NOMO-1 treated with DMSO at 0.1 percent for 48 hours (cell line): ENCODE data around the gene WRAP73.

Source experiments
- DNase-seq: peaks from one replicate; lab custom pipeline; 2025; ENCODE audit not compliant: unreplicated experiment; lab: John Stamatoyannopoulos, UW

WRAP73 gene, protein sequence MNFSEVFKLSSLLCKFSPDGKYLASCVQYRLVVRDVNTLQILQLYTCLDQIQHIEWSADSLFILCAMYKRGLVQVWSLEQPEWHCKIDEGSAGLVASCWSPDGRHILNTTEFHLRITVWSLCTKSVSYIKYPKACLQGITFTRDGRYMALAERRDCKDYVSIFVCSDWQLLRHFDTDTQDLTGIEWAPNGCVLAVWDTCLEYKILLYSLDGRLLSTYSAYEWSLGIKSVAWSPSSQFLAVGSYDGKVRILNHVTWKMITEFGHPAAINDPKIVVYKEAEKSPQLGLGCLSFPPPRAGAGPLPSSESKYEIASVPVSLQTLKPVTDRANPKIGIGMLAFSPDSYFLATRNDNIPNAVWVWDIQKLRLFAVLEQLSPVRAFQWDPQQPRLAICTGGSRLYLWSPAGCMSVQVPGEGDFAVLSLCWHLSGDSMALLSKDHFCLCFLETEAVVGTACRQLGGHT

DNA sequence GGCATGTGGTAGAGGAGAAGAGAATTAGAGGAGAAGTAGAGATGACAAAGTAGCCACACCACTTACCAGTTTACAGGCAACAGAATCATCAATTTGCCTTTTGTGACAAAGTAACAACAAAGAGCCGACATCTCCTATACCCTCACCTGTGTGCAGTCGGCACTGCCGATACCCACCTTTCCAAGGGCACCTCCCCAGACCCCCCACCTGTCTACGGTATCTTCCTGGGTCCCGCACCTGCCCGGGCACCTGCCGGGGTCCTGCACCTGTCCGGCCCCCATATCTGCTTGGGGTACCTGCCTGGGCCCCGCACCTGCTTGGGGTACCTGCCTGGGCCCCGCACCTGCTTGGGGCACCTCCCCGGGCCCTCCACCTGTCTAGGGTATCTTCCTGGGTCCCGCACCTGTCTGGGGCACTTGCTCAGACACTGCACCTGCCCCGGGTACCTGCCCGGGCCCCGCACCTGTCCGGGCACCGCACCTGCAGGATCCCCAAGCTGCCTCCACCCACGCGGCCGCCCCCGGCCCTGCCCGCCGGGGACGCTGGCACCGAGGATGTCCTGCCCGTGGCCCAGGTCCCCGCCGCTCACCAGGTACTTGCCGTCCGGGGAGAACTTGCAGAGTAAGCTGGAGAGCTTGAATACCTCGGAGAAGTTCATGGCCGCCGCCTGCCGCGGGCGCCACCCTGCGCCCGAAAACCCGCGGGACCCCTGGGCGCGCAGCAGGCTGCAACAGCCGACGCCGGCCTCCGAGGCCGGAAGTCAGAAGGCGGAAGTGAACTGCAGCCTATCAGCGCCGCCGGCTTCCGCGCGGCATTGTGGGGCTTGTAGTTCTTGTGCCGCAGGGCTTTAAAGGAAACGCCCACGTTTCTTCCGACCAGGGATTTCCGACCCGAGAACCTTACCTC lies at the start of gene WRAP73:
TSS of gene WRAP73 (minus strand) at position 762 of the 906 bp plus-strand sequence. CDS start at position 658, 104 bp downstream.
- peak; percentile 88 for DNase-seq

DNA sequence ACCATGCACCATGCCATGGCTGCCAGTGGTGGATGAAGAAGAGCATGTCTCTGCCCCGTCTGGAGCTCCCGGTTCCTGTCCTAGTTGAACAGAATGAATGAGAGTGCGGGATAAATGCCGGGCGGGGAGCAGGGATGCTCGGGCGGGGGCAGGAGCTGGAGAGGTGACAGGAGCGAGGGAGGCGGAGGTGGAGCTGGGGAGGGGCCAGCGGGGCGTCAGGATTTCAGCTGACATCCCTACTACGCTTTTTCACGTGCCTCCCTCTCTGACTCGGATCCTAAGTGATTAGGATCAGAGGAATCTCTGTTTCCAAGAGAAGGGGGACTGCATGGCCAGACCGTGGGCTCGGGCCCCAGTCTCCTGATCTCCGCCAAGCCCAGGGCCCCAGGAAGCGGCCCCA lies 49.7 kb upstream of the WRAP73 start:
- DNase-seq = no peak

DNA sequence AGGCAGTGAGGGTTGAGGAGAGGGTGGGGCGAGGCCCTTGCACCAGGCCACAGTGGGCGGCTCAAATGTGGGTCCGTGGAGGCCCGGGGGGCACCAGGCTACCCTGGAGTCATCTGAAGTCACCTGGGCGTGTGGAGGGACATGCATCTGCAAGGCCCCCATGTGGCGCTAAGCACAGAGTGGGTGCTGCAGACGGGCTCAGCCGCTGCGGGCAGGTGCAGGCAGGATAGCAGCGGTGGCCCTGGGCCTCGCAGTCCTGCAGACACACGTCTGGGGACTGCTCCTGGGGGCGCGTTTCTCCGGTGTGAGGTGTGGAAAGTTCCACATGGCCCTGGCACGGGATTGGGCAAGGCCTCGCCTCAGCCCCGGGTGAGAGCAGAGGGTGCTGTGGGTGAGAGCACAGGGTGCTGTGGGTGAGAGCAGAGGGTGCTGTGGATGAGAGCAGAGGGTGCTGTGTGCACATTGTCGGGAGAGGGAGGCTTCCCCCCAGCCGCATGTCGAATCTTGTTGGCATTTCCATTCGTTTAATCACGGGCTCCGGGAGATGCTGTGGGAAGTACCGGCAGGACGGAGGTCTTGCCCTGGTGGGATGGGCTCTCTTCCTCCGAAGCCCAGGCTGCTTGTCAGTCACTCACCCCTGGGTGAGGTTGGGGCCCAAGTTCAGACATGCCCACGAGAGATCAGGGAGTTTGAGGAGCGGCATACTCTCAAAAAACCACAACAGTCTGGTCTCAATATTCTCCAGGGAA lies 48.9 kb upstream of the WRAP73 start:
- no peak for DNase-seq

DNA sequence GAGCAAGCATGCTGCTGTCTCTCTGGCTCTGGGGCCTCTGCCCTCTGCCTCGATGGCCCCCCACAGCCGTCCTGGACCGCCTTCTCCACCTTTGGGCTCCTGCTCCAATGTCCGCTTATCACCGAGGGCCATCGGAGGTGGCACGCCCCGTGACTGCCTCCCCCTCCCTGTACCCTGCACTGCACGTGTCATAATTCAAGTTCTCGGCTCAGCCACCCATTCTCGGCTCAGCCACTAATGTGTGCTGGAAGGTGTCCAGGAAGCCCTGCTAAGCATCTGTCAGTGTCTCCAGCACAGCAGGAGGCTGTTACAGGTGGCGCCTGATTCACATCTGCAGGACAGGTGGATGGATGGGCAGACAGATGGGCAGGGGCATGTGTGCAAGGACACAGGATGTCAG lies 47.9 kb upstream of the WRAP73 start:
- DNase-seq = no peak

DNA sequence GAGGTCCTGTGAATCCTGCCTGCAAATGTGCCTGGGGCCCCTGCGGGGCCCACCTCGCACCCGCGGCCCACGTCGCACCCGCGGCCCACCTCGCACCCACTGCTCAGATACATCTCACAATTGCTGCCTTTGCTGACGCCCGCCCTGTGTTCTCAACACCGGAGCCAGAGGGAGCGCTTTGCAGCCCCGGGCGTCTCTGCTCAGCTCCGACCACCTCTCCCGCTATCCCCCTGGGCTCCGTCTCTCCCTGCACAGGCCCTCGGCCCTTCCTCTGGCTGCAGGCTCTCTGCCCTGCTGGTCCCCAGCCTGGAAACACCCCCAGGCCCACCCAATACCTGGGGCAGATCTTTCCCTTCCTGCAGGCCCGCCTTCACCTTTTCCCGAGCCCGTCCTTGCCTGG lies 47.2 kb upstream of the WRAP73 start:
- no peak for DNase-seq

DNA sequence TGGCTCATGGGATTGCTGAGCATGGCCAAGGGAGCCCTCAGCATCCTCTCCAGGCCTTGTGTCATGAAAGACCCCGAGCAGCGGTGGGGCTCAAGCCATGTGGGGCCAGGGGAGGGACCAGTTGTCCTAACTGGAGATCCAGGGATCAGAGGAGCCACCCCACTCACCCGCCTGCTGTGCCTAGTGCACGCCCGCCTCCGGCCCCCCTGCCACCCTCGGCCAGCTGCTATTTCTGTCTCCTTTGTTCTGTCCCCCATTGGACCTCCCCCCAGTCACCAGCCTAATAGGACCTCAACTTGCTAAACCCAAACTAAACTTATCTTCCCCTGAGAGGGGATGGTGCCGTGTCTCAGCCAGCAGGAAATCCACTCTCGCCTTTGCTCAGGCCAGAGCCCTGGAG lies 46.8 kb upstream of the WRAP73 start:
- no peak for DNase-seq

DNA sequence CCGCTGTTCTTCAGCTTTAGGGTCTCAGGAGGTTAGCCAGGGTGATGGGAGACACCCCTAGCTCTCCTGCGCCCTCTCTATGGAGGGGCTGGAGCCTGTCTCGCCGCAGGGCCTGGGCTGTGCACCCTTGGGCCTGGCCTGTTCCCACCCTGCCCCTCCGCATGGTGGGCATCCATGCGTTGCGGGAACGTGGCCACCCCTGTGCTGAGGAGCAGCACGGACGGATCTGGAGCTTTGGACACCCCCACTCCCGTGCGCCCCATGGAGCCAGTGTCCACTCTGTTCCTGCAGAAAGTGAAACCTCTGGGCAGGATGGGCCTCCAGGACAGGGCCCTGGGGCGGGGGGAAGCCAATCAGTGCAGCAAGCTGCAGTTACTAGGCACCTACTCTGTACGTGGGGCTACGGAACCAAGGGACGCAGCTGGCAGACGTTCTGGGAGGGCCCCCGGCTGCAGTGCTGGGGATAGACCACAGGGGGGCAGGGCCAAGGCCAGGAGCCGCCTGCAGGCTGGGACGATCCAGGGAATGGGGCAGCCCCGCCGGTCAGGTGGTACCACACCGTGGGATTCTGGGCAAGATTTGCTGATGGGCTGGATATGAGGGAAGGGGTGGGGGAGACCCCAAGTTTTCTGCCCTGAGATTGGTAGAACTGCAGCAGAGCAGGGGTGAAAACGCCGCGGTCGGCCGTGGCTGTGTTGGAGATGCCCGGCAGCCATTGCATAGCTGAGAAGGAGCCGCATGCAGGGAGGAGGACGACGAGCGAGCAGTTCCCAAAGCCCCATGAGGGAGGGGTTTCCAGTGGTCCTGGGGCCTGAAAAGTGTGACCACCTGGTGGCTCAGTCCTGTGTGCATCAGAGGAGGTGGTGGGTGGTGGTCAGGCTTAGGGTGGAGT lies 45.7 kb upstream of the WRAP73 start:
- DNase-seq = no peak

DNA sequence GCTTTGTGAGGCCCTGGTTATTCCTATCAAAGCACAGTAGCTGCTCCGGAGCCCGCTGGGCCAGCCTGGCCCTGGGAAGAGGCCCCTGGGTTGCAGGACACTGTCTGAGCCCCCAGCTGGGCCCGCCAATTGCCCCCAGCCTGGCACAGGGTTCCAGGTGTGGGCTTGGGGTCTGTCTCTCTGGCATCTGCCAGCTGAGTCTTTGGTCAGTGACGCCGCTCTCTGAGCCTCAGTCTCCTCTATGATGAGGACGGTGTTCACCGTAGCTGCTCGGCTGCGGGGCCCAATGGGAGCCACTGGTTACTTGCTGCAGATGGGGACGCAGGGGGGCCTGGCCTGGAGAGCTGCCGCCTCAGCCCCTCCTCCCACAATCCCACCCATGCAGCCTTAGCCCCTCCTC lies 43.4 kb upstream of the WRAP73 start:
- DNase-seq = no peak

DNA sequence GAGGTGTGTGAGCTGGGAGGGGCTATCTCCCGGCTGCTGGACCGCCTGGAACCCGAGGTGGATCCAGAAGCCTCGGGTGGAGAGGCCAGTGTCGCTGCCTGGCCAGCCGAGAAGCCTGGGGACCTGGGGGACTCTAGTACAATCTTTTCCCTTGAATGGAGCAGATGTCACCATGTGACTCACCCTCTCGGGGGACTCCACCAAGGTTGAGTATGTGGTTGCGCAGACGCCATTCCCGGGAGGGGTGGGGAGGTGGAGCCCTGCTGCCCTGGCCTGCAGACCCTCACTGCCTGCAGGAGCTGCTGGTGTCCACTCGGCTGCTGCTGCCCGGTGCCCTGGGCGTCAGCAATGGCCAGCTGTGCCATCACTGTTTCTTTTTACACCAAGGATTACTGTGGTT lies 42.7 kb upstream of the WRAP73 start:
- no peak for DNase-seq

DNA sequence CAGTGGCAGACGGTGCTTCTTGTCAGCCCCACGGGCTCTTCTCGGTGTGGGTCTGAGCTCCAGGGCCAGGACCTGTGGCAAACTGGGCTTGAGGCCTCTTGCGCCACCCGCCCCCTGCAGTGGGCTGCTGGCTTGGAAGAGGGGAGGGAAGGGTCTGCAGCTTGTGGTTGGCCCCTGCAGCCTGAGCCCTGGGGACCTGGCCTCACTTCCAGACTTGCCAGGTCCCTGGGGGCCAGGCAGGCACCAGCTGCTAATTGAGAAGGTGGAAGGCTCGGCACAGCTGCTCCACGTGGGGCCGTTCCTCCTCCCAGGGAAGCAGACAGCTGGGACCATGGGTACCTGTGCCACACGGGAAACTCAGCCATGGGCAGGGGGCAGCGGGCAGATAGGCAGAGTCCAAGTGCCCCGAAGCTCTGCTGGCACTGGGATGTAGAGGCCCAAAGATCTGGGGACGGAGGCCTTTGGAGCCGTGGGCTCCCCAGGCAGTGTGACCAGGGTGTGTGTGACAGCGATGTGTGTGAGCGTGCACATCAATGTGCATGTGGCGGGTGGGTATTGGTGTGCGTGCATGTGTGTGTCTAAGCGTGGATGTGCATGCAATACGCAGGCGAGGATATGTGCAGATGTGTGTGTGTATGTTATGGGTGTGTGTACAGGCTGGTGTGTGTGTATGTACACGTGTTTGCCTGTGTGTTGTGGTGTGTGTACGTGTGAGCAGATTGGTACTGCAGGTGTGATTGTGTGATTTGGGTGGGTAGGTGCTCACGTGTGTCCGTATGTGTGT lies 41.7 kb upstream of the WRAP73 start:
- DNase-seq = no peak

DNA sequence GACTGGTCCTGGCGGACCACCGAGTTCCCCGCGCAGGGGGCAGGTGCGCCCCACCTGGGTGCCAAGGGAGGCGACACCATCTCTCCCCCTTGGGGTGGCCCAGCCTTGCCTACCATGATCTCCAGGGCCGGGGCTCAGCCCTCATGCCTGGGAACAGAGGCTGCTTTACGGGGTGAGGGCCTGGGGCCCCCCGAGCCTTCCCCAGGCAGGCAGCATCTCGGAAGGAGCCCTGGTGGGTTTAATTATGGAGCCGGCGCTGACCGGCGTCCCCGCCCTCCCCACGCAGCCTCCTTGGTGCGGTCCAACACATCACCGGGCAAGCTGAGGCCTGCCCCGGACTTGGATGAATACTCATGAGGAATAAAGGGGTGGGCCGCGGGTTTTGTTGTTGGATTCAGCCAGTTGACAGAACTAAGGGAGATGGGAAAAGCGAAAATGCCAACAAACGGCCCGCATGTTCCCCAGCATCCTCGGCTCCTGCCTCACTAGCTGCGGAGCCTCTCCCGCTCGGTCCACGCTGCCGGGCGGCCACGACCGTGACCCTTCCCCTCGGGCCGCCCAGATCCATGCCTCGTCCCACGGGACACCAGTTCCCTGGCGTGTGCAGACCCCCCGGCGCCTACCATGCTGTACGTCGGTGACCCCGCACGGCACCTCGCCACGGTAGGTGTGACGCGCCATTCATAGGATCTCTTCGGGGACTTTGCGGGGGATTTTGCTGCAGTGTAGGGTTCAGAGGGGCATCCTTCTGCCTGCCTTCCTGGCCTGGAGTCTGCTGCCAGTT lies 40.6 kb upstream of the WRAP73 start:
- no peak for DNase-seq

DNA sequence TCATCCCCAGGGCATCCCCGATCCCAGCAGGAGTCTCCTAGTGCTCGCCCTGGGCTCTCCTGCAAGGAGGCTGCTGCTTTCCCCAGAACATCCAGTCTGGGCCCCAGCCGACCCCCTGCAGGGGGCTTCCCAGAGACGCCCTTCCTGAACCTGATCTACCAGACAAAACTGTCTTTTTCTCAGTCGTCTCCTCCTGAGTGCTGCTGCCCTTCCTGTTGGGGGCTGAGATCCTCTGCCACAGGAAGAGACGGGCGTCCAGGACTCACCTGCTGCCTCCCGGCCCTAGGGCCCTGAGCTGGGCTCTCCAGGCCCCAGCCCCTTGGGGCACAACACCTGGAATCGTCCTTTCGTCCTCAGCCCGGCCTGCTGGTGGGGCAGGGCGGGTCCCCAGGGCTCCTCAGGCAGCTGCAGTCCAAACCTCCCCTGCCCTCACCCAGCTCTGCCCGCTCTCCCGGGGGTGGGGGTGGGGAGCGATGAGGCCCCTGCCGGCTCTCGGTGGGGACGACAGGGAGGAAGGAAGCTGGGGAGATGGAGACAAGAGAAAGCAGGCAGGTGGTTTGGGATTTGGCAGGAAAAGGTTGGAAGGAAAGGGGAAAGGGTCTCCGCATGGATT lies 39.3 kb upstream of the WRAP73 start:
- DNase-seq = no peak

DNA sequence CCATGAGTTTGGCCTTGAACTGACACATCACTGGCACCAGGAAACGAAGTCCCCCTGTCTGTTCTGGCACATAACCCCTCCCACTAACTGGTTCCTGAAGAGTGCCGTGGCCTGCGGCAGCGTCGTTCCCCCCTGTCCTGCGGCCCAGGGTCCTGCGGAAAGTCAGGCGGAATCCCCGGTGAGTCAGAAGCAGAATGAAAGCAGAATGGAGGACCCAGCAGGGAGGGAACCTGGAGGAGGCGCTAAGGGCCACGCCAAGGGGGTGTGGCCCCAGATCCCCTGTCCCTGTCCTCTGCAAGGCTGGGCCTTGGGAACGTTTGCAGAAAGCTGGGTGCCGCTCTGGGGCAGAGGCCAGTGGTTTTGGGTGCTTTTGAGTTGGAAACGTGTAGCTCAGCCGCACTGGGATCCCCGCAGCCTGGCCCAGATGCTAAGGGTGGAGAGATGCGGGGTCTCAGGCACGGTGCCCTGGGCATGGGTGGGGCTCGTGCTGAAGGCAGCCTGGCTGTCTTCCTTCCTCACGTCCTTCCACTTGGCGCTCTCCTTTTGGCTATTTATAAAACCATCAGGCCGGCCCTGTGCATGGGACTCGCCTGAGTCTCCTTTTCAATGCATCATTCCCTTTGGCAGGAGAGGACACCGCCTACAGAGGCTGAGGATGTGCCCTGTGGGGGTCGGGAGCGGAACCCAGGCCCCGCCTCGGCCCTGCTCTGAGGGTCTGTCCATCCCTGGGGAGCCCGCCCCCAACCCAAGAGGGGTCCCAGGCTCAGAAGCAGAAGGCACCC lies 38.6 kb upstream of the WRAP73 start:
- no peak for DNase-seq

DNA sequence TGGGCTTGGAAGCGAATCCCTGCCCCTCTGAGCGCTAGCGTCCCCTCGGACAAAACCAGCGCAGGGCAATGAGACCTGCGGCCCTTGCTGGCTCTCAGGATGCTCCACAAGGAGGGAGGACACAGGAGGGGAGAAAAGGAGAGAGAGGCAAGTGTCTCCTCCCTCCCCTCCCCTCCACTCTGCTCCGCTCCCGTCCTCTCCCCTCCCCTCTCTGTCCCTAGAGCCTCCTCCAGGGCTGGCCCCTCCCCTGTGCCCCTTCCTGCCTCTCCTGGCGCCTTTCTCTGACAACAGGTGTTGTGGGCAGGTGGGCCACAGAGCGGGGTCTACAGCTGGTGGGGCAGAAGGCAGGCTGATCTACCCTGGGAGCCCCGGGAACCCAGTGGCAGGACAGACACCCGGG lies 37.6 kb upstream of the WRAP73 start:
- no peak for DNase-seq

DNA sequence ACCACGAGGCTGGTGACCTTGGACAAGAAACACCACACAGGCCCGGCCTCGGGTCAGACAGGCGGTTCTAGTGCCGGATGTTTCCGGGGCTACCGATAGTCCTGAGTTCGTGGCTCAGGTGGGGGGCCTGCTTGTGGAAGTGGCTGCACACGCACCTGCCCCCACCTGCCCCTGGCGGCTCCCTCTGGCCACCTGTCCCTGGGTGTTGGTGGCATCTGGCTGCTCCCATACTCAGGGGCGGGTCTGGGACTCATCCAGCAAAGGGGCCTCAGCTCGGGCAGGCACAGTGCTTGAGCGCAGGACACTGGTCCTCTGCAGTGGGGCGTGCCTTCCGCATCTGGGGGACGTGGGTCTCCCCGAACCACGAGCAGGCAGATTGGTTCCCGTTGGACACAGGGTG lies 36.0 kb upstream of the WRAP73 start:
- DNase-seq = no peak

DNA sequence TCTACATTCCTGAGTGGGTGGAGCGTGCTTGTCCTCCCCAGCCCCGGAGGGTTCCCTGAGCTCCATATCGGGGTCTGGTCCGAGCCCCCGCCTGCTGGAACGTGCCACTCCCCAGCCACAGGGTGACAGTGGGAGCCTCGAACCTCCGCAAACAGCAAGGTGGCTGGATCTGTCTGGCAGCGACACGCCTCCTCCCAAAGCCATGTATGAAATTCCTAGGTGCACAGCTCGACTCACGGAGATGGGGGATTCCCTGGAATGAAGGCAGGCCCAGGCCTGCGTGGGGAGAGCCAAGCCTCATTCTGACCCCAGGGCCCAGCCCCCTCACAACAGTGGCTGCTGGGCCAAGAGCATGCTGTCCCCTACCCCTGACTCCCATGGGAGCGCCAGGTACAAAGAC lies 35.3 kb upstream of the WRAP73 start:
- no peak for DNase-seq

DNA sequence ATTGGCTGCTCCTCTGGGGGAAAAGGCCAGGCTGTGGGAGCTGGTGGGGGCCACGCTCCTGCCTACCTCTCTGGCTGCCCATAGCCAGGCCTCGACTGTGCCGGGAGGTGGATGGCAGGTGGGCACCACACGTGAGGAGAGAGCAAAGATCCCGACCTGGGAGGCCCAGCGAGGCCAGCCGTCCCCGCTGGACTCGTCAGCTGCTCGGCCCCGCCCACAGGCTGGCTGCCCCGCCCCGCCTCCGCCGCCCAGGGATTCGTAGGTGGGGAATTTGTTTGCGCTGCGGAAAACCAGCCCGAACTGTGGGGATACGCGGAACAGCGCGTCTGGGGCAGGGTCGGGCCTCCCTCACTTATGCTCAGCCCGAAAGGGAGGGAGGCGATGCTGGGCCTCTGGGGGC lies 34.1 kb upstream of the WRAP73 start:
- no peak for DNase-seq

DNA sequence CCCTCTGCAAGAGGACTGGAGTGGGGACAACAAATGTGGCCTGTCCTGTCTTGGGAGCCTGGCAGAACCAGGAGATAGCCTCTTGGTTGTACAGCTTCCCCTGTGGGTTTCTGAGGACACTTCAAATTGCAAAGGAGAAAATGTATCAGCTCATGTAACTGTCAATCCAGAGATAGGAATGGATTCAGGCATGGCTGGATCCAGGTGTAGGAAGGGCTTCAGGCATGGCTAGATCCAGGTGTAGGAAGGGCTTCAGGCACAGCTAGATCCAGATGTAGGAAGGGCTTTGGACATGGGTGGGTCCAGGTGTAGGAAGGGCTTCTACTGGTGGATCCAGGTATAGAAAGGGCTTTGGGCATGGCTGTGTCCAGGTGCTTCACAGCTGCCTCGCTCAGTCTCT lies 33.3 kb upstream of the WRAP73 start:
- no peak for DNase-seq
